CMK (cell line): ENCODE data around the gene SLC25A18.
"Not testable (repeated sequence)": the region's sequence is repeated elsewhere in the genome, so short reads cannot be mapped to it uniquely, and the experiment has no call there.

ENCODE experiments used
- DNase-seq: peaks from one replicate; pipeline ENCODE4 v3.0.0-alpha.2; 2010; ENCODE audit warnings: low read depth

Gene SLC25A18, protein sequence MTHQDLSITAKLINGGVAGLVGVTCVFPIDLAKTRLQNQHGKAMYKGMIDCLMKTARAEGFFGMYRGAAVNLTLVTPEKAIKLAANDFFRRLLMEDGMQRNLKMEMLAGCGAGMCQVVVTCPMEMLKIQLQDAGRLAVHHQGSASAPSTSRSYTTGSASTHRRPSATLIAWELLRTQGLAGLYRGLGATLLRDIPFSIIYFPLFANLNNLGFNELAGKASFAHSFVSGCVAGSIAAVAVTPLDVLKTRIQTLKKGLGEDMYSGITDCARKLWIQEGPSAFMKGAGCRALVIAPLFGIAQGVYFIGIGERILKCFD

GRCh38 chr22:17562906-17563870 lies at the start of gene SLC25A18:
Gene SLC25A18, plus strand, starts transcription at chr22:17563498. Its CDS starts 16,447 bp downstream, at chr22:17579945.
- DNase-seq, result no peak

DNA sequence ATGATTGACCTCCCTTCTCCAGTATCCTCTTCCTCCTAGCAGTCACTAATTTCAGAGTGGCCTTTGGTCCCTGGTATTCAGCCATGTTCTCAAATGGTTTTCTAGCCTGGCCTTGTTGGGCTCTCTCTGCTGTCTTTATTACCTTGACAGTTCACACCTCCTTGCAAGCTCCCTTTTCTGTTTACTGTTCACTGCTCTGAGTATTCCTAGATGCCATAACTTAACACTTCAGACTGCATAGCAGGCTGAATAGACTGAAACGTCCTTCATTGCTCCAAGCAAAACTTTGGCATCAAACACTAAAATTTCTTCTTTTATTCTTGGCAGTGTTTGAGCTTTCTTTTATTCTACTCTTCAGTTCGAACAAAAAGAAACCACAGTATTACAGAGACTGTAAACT lies 49.7 kb upstream of the SLC25A18 start:
- no peak for DNase-seq

DNA sequence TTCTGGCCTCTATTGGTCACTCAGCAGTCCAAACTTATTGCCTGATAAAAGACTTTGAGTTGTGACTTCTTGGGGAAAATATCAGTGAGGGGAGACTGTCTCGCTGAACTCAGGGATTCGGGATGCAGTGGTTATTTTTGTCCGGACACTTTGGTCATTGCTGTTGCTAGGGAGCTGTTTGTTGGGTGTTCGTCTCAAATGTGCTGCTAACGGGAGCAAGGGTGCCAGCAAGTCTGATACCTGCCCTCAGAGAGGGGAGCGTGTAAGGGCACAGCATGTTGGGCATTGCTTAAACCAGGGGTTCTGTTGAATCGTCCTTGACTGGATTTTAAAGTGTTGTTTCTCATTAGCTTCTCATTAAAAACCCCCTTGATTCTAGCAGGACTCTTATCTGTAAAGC lies 49.2 kb upstream of the SLC25A18 start:
- DNase-seq, result no peak

DNA sequence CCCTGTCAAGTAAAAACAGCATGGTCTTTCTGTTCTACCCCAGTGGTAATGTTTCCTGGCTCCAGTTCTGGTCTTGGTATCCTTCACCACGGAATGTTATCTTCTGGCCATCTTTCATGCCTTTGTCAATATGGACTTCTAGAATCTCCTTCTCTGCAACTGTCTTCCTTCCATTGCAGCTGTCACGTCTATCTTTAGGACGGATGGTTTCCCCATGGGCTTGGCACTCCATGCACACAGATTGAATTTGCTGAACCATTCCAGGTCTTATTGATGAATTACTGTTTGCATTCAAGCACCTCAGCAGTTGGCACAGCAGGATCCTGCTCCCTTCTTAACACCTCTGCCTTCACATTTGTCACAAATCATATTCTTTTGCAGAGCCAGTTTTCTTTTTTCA lies 44.9 kb upstream of the SLC25A18 start:
- DNase-seq, result no peak

GRCh38 chr22:17521971-17522370 lies 41.3 kb upstream of the SLC25A18 start:
- DNase-seq, result not testable (repeated sequence)

GRCh38 chr22:17523925-17524324 lies 39.4 kb upstream of the SLC25A18 start:
- DNase-seq, result no peak

GRCh38 chr22:17536269-17536668 lies 27.0 kb upstream of the SLC25A18 start:
- DNase-seq, result no peak

DNA sequence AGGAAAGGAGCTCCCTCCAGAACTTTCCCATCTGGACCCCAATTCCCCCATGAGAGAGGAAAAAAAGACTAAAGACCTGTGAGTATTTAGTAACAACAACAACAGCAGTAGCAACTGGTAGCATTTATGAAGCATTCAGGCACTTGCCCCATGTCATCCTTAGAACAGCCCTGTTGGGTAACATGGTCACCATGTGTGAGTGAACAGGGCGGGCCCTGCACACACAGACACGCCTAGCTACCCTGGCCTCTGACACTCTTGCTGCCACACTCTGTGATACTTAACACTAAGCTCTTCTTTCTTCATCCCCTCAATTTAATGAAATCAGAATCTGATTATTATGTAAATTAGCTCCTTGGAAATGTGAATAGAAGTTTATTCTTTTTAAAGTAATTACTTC lies 26.1 kb upstream of the SLC25A18 start:
- no peak for DNase-seq

GRCh38 chr22:17540481-17540880 lies 22.8 kb upstream of the SLC25A18 start:
- no peak for DNase-seq

- DNase-seq, result no peak
Measured at GRCh38 chr22:17541476-17541875, 21.8 kb upstream of the SLC25A18 start.

GRCh38 chr22:17542452-17542851 lies 20.8 kb upstream of the SLC25A18 start:
- no peak for DNase-seq

- no peak for DNase-seq
Measured at GRCh38 chr22:17548010-17548755, 15.1 kb upstream of the SLC25A18 start.

- DNase-seq, result no peak
Measured at GRCh38 chr22:17548756-17549035, 14.6 kb upstream of the SLC25A18 start.

GRCh38 chr22:17549183-17549582 lies 14.1 kb upstream of the SLC25A18 start:
- DNase-seq, result no peak

- DNase-seq, result no peak
Measured at GRCh38 chr22:17549655-17550054, 13.6 kb upstream of the SLC25A18 start.

DNA sequence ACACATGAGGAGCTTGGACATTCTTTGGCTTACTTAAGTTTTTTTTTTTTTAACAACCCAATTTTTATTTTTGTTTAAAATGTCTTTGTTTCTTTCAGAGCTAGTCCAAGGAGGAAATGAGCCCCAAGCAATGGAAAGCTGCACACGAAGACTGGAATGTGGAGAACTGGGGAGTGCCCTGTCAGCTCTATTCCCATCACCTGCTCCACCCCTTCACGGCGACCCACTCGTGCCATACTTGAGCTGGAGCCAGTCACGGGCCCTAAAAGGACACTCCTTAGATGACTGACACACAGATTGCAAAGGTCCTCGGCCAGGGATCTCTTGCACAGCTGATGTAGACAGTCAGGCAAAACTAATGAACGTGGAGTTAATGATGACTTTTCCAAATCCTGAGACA lies 10.6 kb upstream of the SLC25A18 start:
- DNase-seq, result no peak

DNA sequence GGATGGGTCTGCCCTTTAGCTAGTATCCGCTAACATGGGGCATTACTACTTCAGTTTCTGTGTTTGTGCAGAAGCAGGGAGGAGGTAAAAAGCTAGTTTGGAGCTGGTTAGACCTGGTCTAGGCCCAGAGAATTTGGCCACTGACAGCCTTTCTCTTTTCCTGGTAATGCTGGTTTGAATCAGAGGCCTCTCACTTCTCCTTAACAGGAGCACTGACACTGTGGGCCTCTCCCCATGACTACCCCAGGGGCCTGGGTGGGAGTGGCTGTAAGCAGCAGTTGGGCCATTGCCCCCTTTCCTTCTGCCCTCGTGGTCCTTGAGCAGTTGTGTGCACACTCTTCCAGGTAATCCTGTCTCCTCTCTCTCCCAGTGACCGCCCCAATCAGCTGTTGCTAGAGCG lies 8.5 kb upstream of the SLC25A18 start:
- no peak for DNase-seq

- no peak for DNase-seq
Measured at GRCh38 chr22:17559188-17559587, 4.1 kb upstream of the SLC25A18 start.

DNA sequence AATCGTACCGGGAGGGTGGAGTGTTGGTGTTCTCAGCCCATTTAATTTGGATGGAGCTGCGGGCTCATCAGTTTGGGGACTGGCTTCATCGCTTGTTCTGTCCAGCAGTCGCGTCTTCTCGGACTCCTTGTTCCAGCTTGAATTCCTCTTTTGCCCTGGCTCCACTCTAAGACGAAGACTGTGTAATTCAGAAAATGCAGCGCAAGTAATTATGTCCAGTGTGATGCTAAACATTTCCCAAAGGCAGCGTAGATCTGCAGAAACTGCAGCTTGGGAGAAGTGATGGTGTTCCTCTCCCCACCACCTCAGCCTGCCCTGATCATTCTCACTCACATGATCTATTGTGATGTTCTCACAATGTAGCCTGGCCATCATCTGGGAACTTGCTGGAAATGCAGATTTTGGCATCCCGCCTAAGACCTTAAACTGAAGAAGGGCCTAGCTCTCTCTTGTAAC lies 666 bp downstream of the SLC25A18 start:
- no peak for DNase-seq

DNA sequence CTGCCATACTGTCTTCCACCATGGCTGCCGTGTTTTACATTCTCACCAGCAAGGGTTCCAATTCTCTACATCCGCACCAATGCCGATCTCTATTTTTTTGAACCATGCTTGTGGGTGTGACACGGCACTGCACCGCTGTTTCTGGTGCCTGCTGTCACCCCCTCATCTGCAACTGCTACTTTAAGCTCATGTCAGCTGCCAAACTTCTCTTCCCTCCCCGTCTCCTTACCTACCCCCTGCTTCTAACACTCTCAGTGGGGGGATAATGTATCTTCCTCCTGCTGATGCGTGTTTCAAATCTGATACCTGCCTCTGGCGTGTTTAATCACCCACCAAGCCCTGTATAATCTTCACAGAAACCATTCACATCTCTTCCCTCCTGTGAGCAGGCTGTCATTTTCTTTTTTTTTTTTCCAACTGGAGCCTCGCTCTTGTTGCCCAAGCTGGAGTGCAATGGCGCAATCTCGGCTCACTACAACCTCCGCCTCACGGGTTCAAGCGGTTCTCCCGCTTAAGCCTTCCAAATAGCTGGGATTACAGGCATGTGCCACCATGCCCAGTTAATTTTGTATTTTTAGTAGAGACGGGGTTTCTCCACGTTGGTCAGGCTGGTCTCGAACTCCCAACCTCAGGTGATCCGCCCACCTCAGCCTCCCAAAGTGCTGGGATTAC lies 2.9 kb downstream of the SLC25A18 start:
- not testable (repeated sequence) for DNase-seq

GRCh38 chr22:17566776-17567175 lies 3.5 kb downstream of the SLC25A18 start:
- DNase-seq, result no peak

- DNase-seq, result no peak
Measured at GRCh38 chr22:17569971-17570511, 6.7 kb downstream of the SLC25A18 start.
